ENCODE data around the gene CEACAM4. TPM values are rescaled to one million over a fixed set of nuclear protein-coding genes. Genes with fewer than 3 reads are reported as not detected.

Gene CEACAM4
- total and polyA plus RNA-seq, 2 of the 4 experiments (the other 2 are of a cell fraction): not detected

GRCh38 chr19:41578886-41579285, 48.0 kb downstream of the CEACAM4 start:
- H2BK20ac ChIP-seq (ENCODE audit: low read depth, low read length): no peak overlapping the region
- no peak overlapping the region for H4K5ac ChIP-seq (ENCODE audit: low read depth, low read length)
- H3K56ac ChIP-seq (ENCODE audit: extremely low read depth, insufficient read depth, low read length): no peak overlapping the region
- no peaks in the 10 kb centered on the region for H3K4me1 ChIP-seq (ENCODE audit: control insufficient read depth, insufficient read depth, low read length)
- no peak overlapping the region for H3K4ac ChIP-seq (ENCODE audit: low read depth, low read length)
- no peak overlapping the region for H3K4me3 ChIP-seq (ENCODE audit: insufficient read depth, low read depth, low read length)
- no peaks in the 10 kb centered on the region for H4K20me1 ChIP-seq (ENCODE audit: insufficient read depth, low read length)
- no peaks in the 10 kb centered on the region for H3K9me1 ChIP-seq (ENCODE audit: insufficient read depth, low read length)
- no peaks in the 10 kb centered on the region; the same call in 1 of the 2 replicates for H3K27me3 ChIP-seq (ENCODE audit: control insufficient read depth, insufficient read depth, low read length)
- no peak overlapping the region for H2BK15ac ChIP-seq (ENCODE audit: low read depth, low read length)
- no peak overlapping the region for H3K9ac ChIP-seq (ENCODE audit: low read depth, low read length)
- no peak overlapping the region for H2AFZ ChIP-seq (replicated peaks; ENCODE audit: low read length, poor library complexity)
- in situ Hi-C loops (cut with MboI; ENCODE audit: low sequenced_read_pairs): no loop called here
- no peak overlapping the region for H3K18ac ChIP-seq (ENCODE audit: low read depth, low read length)
- BruUV-seq (replicated peaks): no TSS peak
- no peak for ATAC-seq (ENCODE audit: low read depth)
- dilution Hi-C loops (cut with HindIII; ENCODE audit: low sequenced_read_pairs, unreplicated experiment): no loop called here
- no peak overlapping the region for H3K27ac ChIP-seq (ENCODE audit: insufficient read depth, low read length)
- no peak overlapping the region for H2BK5ac ChIP-seq (ENCODE audit: low read depth, low read length, poor library complexity, severe bottlenecking)
- ChIA-PET CTCF (no interaction called here), POLR2A (ENCODE audit: unreplicated experiment) (no interaction called here)
- TF ChIP-seq MAFK (IDR thresholded peaks at IDR 0.05; ENCODE audit: low read depth, low read length) (no peak), POLR2A (IDR thresholded peaks at IDR 0.05; ENCODE audit: low read depth, low read length) (no peak), BHLHE40 (IDR thresholded peaks at IDR 0.05; ENCODE audit: low read depth, low read length) (no peak), RAD21 (IDR thresholded peaks at IDR 0.05; ENCODE audit: low read length) (no peak), CHD1 (IDR thresholded peaks at IDR 0.05; ENCODE audit: low read depth, low read length) (no peak), NFE2L2 (IDR thresholded peaks at IDR 0.05; ENCODE audit: low read depth, low read length) (no peak), CEBPB (IDR thresholded peaks at IDR 0.05; ENCODE audit: low read depth, low read length) (no peak), RFX5 (IDR thresholded peaks at IDR 0.05; ENCODE audit: low read depth, low read length) (no peak), MXI1 (IDR thresholded peaks at IDR 0.05; ENCODE audit: borderline replicate concordance, low read depth, low read length) (no peak), MAZ (IDR thresholded peaks at IDR 0.05; ENCODE audit: borderline replicate concordance, low read depth, low read length) (no peak), SMC3 (IDR thresholded peaks at IDR 0.05; ENCODE audit: low read depth, low read length) (no peak), FOS (IDR thresholded peaks at IDR 0.05; ENCODE audit: low read depth, low read length) (no peak), RCOR1 (IDR thresholded peaks at IDR 0.05; ENCODE audit: insufficient replicate concordance, low read length) (no peak)
- TF ChIP-seq, protein P1, sequence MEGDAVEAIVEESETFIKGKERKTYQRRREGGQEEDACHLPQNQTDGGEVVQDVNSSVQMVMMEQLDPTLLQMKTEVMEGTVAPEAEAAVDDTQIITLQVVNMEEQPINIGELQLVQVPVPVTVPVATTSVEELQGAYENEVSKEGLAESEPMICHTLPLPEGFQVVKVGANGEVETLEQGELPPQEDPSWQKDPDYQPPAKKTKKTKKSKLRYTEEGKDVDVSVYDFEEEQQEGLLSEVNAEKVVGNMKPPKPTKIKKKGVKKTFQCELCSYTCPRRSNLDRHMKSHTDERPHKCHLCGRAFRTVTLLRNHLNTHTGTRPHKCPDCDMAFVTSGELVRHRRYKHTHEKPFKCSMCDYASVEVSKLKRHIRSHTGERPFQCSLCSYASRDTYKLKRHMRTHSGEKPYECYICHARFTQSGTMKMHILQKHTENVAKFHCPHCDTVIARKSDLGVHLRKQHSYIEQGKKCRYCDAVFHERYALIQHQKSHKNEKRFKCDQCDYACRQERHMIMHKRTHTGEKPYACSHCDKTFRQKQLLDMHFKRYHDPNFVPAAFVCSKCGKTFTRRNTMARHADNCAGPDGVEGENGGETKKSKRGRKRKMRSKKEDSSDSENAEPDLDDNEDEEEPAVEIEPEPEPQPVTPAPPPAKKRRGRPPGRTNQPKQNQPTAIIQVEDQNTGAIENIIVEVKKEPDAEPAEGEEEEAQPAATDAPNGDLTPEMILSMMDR (conservative IDR thresholded peaks at IDR 0.05; ENCODE audit: low read depth, low read length): no peak
- TF ChIP-seq, protein P2, sequence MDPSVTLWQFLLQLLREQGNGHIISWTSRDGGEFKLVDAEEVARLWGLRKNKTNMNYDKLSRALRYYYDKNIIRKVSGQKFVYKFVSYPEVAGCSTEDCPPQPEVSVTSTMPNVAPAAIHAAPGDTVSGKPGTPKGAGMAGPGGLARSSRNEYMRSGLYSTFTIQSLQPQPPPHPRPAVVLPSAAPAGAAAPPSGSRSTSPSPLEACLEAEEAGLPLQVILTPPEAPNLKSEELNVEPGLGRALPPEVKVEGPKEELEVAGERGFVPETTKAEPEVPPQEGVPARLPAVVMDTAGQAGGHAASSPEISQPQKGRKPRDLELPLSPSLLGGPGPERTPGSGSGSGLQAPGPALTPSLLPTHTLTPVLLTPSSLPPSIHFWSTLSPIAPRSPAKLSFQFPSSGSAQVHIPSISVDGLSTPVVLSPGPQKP (IDR thresholded peaks at IDR 0.05; ENCODE audit: borderline replicate concordance, low read depth, low read length): no peak
- TF ChIP-seq, protein P3, sequence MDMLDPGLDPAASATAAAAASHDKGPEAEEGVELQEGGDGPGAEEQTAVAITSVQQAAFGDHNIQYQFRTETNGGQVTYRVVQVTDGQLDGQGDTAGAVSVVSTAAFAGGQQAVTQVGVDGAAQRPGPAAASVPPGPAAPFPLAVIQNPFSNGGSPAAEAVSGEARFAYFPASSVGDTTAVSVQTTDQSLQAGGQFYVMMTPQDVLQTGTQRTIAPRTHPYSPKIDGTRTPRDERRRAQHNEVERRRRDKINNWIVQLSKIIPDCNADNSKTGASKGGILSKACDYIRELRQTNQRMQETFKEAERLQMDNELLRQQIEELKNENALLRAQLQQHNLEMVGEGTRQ (IDR thresholded peaks at IDR 0.05; ENCODE audit: low read depth, low read length): no peak
- no peaks in the 10 kb centered on the region for H3K36me3 ChIP-seq (ENCODE audit: control insufficient read depth, insufficient read depth, low read length)
- no peak overlapping the region for H4K8ac ChIP-seq (ENCODE audit: low read depth in 2 of 2, low read length in 2 of 2)
- no peak overlapping the region for H2BK120ac ChIP-seq (ENCODE audit: low read depth, low read length)
- intact Hi-C loops (cut with micrococcal nuclease): no loop called here
- no peak overlapping the region for H2AK5ac ChIP-seq (ENCODE audit: low read depth, low read length)
- no peaks in the 10 kb centered on the region for H3K9me3 ChIP-seq (ENCODE audit: control insufficient read depth, insufficient read depth, low read length)
- H3K4me2 ChIP-seq (ENCODE audit: low read depth, low read length): no peak overlapping the region
- no peak for DNase-seq
- no peak overlapping the region for H4K91ac ChIP-seq (ENCODE audit: insufficient read depth, low read depth, low read length)
- H3K79me1 ChIP-seq (ENCODE audit: low read depth in 1 of 2, low read length in 2 of 2): no peaks in the 10 kb centered on the region
- WGBS, 2 experiments (ENCODE audit: extremely low coverage in 2 of 2, insufficient read length in 1 of 2): no CpG with 5 or more reads among the region's 2 CpGs
- no peak overlapping the region for H3K14ac ChIP-seq (replicated peaks; ENCODE audit: low read depth, low read length)
- no peak overlapping the region for H3K23ac ChIP-seq (ENCODE audit: low read depth, low read length)
- H2AK9ac ChIP-seq (replicated peaks; ENCODE audit: low read depth, low read length, poor library complexity): no peak overlapping the region
